Fibroblast of the aortic adventitia (primary cell): ENCODE data around the gene MIER2. TPM values are rescaled to one million over a fixed set of nuclear protein-coding genes. Genes with fewer than 3 reads are reported as not detected.
"Not testable (repeated sequence)": the region's sequence is repeated elsewhere in the genome, so short reads cannot be mapped to it uniquely, and the experiment has no call there.

Experiments
- DNase-seq: peaks from one replicate; pipeline ENCODE4 v3.0.0-alpha.2; 2010; ENCODE audit warnings: low read depth
- H3K4me3 ChIP-seq: 2 replicates; pipeline ENCODE4 v1.5.1; 2011; ENCODE audit warnings: low read depth, mild to moderate bottlenecking, control low read depth, low read length, moderate library complexity
- CTCF ChIP-seq: IDR thresholded peaks from 2 replicates; pipeline ENCODE4 v1.5.1; 2011; ENCODE audit warnings: mild to moderate bottlenecking, low read length, control low read depth, inconsistent platforms; ENCODE audit not compliant: insufficient read depth
- total RNA-seq: library from RNA; depleted of rRNA; stranded (reverse); fragments of >200 nt; gene quantifications from 2 replicates; pipeline ENCODE4 v1.2.3, GENCODE V29; 2012; ENCODE audit warnings: low replicate concordance

Gene MIER2
- total RNA-seq, 1 donor = 13.2 TPM

DNA sequence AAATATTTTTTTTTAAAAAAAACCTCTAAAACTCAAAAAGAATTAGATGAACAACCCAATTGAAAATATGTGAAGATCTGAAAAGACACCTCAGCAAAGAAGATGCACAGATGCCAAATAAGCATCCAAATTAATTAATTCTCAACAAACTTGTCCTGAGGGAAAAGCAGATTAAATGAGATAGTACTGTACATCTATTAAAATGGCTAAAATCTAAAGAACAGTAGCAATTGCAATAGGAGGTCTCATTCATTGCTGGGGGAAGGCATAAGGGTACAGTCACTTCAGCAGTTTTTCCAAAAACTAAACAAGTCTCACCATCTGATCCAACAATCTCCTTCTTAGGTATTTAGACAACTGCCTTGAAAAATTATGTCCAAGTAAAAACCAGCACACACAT is 75.4 kb downstream of the MIER2 start:
- TF ChIP-seq CTCF = no peak
- no peak for DNase-seq
- no peak overlapping the region for H3K4me3 ChIP-seq

DNA sequence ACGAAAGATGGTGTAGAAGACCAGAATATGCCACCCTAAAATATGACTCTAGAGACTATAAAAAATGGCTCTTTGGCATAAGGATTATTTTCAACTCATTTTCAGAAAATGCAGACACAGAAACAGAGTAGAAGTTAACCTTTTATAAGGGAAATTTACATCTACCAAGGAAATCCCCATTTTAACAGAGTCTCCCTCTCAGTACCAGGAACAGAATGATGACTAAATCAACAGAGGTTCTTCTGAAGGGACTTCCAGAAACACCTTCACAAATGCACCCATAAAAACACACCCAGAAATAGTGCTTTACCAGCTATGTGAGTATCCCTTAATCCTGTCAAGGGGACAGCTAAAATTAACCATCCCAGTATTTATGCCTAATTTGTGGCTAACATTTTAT is 82.5 kb downstream of the MIER2 start:
- H3K4me3 ChIP-seq = no peak overlapping the region
- no peak for DNase-seq
- no peak for TF ChIP-seq CTCF

DNA sequence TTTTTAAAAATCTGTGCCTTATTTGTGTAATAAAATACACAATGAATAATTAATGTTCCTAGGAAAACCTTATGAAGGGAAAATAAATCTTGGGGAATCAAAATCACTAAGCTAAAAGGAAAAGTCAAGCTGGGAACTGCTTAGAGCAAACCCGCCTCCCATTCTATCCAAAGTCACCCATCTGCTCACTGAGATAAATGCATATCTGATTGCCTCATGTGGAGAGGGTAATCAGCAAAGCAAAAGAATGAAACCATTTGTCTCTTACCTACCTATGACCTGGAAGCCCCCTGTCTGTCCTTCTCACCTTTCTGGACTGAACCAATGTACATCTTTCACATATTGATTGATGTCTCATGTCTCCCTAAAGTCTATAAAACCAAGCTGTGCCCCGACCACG is 87.8 kb downstream of the MIER2 start:
- H3K4me3 ChIP-seq, DNase-seq: not testable (repeated sequence)

Other genes with a start within 250 kb of the MIER2 start
- not detected in 2 replicates for gene OR4F17, start 237.7 kb downstream of the MIER2 start, total RNA-seq
- gene PLPP2, start 53.4 kb downstream of the MIER2 start, total RNA-seq = 15.7 and 16.6 TPM in 2 replicates
- not detected in 2 replicates for gene C2CD4C, start 64.4 kb upstream of the MIER2 start, total RNA-seq
- gene SHC2, start 116.2 kb upstream of the MIER2 start, total RNA-seq = 0.81 and 3.3 TPM in 2 replicates
- gene MADCAM1, start 151.7 kb upstream of the MIER2 start, total RNA-seq = 0.16 and 0.18 TPM in 2 replicates
- gene TPGS1, start 162.7 kb upstream of the MIER2 start, total RNA-seq = 25.2 and 56.4 TPM in 2 replicates
- 31.0 and 65.8 TPM in 2 replicates for gene CDC34, start 187.0 kb upstream of the MIER2 start, total RNA-seq
- gene GZMM, start 199.3 kb upstream of the MIER2 start, total RNA-seq = not detected in 2 replicates
- 151 and 239 TPM in 2 replicates for gene BSG, start 227.8 kb upstream of the MIER2 start, total RNA-seq
- 0.08 and 0.63 TPM in 2 replicates for gene HCN2, start 245.1 kb upstream of the MIER2 start, total RNA-seq